Upper lobe of right lung (tissue), 1 donor: ENCODE measurements around the gene PERM1. TPM values are rescaled to one million over a fixed set of nuclear protein-coding genes. Genes with fewer than 3 reads are reported as not detected.

Experiments
- ATAC-seq: fragments of 200-7000 bp; cut with Tn5 transposase; one replicate; pipeline ENCODE4 v1.9.1; 2020; ENCODE audit warnings: mild to moderate bottlenecking, moderate library complexity
- DNase-seq: peaks from one replicate; pipeline ENCODE4 v3.0.0-alpha.2; 2020
- H3K27ac ChIP-seq: fragments of 200-600 bp; one replicate; pipeline ENCODE4 v1.8.0; 2022
- H3K27me3 ChIP-seq: fragments of 200-600 bp; one replicate; pipeline ENCODE4 v1.8.0; 2022; ENCODE audit warnings: mild to moderate bottlenecking
- H3K36me3 ChIP-seq: fragments of 200-600 bp; one replicate; pipeline ENCODE4 v1.8.0; 2022
- H3K4me1 ChIP-seq: fragments of 200-600 bp; one replicate; pipeline ENCODE4 v1.8.0; 2022
- H3K4me3 ChIP-seq: fragments of 200-600 bp; one replicate; pipeline ENCODE4 v1.8.0; 2022; ENCODE audit warnings: mild to moderate bottlenecking
- H3K9me3 ChIP-seq: fragments of 200-600 bp; one replicate; pipeline ENCODE4 v1.8.0; 2022
- intact Hi-C: fragments of 100-400 bp; cut with DNase I; formaldehyde crosslinking; loops from one replicate; pipeline ENCODE4 v1.11.0; 2022
- total RNA-seq: library from RNA; stranded (reverse); fragmentation: NEBNext Ultra II Directional; extraction: Animal tissue kit (Norgen Biotek cat#: 25700); gene quantifications from one replicate; pipeline ENCODE4 v1.2.1, GENCODE V29; 2021
- TF ChIP-seq, protein P1 (sequence below): fragments of 200-600 bp; IDR thresholded peaks from one replicate; pipeline ENCODE4 v1.8.0; 2022; ENCODE audit warnings: antibody characterized with exemption
- donor health status: DM: no; HTN: yes; CAD: no; lungs with severe emphysema.

The PERM1 gene
- total RNA-seq, 1 donor from 2014 or later, result 0.35 TPM

- intact Hi-C loops, result no loop called here
- Histone ChIP-seq H3K4me3 (no peak overlapping the region), H3K27ac (no peak overlapping the region), H3K9me3 (no peaks in the 10 kb centered on the region), H3K27me3 (peaks cover 70% of the 10 kb centered on the region), H3K36me3 (no peaks in the 10 kb centered on the region), H3K4me1 (peaks cover 16% of the 10 kb centered on the region)
- DNase-seq (no peak), ATAC-seq (no peak)
- TF ChIP-seq, protein P1, sequence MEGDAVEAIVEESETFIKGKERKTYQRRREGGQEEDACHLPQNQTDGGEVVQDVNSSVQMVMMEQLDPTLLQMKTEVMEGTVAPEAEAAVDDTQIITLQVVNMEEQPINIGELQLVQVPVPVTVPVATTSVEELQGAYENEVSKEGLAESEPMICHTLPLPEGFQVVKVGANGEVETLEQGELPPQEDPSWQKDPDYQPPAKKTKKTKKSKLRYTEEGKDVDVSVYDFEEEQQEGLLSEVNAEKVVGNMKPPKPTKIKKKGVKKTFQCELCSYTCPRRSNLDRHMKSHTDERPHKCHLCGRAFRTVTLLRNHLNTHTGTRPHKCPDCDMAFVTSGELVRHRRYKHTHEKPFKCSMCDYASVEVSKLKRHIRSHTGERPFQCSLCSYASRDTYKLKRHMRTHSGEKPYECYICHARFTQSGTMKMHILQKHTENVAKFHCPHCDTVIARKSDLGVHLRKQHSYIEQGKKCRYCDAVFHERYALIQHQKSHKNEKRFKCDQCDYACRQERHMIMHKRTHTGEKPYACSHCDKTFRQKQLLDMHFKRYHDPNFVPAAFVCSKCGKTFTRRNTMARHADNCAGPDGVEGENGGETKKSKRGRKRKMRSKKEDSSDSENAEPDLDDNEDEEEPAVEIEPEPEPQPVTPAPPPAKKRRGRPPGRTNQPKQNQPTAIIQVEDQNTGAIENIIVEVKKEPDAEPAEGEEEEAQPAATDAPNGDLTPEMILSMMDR, result no peak
Measured at GRCh38 chr1:937521-937920, 44.4 kb downstream of the PERM1 start.

GRCh38 chr1:936348-937264 lies 45.3 kb downstream of the PERM1 start:
- Histone ChIP-seq H3K27me3 (peaks cover 61% of the 10 kb centered on the region), H3K9me3 (no peaks in the 10 kb centered on the region), H3K27ac (no peak overlapping the region), H3K36me3 (no peaks in the 10 kb centered on the region), H3K4me1 (peaks cover 12% of the 10 kb centered on the region), H3K4me3 (no peak overlapping the region)
- TF ChIP-seq, protein P1, result no peak
- intact Hi-C loops, result no loop called here
- ATAC-seq (no peak), DNase-seq (no peak)

GRCh38 chr1:935751-936231 lies 46.1 kb downstream of the PERM1 start:
- Histone ChIP-seq H3K36me3 (no peaks in the 10 kb centered on the region), H3K4me1 (peaks cover 5% of the 10 kb centered on the region), H3K27me3 (peaks cover 53% of the 10 kb centered on the region), H3K9me3 (no peaks in the 10 kb centered on the region), H3K27ac (no peak overlapping the region), H3K4me3 (no peak overlapping the region)
- no peak for DNase-seq
- TF ChIP-seq, protein P1, result no peak
- ATAC-seq, result no peak
- intact Hi-C loops, result no loop called here

GRCh38 chr1:934991-935750 lies 46.7 kb downstream of the PERM1 start:
- intact Hi-C loops, result no loop called here
- Histone ChIP-seq H3K27ac (no peak overlapping the region), H3K27me3 (peaks cover 48% of the 10 kb centered on the region), H3K4me3 (no peak overlapping the region), H3K36me3 (no peaks in the 10 kb centered on the region), H3K4me1 (no peaks in the 10 kb centered on the region), H3K9me3 (no peaks in the 10 kb centered on the region)
- ATAC-seq (no peak), DNase-seq (no peak)
- TF ChIP-seq, protein P1, result no peak

DNA sequence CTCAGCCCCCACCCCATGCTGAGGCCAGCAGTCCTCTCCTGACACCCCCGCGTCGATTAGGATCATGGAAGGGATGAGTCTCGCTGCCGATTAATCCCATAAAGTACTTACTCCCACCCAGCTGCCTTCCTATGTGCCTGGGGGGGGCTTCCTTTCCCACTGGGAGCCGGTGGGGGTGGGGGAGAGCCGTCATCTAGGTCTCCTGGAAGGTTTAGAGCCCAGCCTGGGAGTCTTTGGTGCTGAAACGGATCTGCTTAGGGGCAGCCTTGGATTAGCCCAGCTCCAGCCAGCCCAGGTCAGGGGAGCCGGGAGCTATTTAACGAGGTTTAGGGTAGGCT lies 48.3 kb downstream of the PERM1 start:
- TF ChIP-seq, protein P1, result no peak

More for the DNA sequence above, 48.3 kb downstream of the PERM1 start:
- Histone ChIP-seq H3K27ac (no peak overlapping the region), H3K4me1 (no peaks in the 10 kb centered on the region), H3K9me3 (no peaks in the 10 kb centered on the region), H3K36me3 (no peaks in the 10 kb centered on the region), H3K27me3 (peaks cover 39% of the 10 kb centered on the region), H3K4me3 (no peak overlapping the region)
- DNase-seq (no peak), ATAC-seq (no peak)
- intact Hi-C loops, result no loop called here
